Prostate gland (tissue), 2 donors: Measurements from ENCODE around the gene HNRNPM.

Source experiments
- POLR2A ChIP-seq: fragments of 450-650 bp; IDR thresholded peaks from one replicate; pipeline ENCODE4 v1.6.1; 2016; ENCODE audit warnings: antibody characterized with exemption, mild to moderate bottlenecking
- POLR2AphosphoS5 ChIP-seq: sonication (generic); formaldehyde crosslinking; IDR thresholded peaks from one replicate; pipeline ENCODE4 v1.6.1; 2017; ENCODE audit warnings: antibody characterized with exemption
- TF ChIP-seq, protein P1 (sequence below), 4 experiments: fragments of 200-600 bp in 2 of 4; fragments of 450-650 bp in 2 of 4; sonication (generic) in 2 of 4; IDR thresholded peaks; 1 replicate in 3 of 4; 2 replicates in 1 of 4; pipeline ENCODE4 v1.5.1; 2016 to 2019; ENCODE audit warnings: antibody characterized with exemption in 4 of 4, mild to moderate bottlenecking in 2 of 4, moderate library complexity in 2 of 4

DNA sequence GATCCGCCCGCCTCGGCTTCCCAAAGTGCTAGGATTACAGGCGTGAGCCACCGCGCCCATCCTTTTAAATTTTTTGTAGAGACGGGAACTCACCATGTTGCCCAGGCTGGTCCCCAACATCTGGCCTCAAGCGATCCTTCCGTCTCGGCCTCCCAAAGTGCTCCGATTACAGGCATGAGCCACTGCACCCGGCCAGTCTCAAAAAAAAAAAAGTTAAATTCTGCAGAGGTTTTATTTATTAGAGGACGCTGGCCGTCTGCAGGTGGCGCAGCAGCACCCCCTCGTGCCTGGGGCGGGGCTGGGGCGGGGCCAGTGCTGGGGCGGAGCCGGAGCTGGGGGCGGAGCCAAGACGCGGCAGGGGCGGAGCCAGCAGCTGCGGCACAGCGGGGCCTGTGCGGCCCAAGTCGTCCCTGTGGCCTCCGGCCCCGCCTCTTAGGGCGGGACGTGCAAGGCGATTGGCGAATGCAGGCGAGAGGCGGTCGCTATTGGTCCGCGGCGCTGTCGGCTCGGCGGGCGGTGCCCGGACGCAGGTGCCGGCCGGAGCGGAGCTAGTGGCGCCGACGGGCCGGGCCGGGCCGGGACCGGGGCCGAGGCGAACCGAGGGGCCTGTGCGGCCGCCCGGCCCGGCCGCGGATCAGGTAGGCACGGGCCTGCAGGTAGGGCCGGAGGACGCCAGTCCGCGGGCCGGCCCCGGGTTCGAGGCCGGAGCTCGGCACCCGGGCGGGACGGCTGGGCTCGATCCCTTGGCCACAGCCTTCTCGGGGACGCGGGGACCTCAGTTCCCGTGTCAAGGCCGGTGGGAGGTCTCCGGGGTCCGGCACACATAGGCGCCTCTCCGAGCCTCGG lies 31.8 kb upstream of the HNRNPM start, which contains the start of gene MARCHF2:
- TF ChIP-seq, protein P1, sequence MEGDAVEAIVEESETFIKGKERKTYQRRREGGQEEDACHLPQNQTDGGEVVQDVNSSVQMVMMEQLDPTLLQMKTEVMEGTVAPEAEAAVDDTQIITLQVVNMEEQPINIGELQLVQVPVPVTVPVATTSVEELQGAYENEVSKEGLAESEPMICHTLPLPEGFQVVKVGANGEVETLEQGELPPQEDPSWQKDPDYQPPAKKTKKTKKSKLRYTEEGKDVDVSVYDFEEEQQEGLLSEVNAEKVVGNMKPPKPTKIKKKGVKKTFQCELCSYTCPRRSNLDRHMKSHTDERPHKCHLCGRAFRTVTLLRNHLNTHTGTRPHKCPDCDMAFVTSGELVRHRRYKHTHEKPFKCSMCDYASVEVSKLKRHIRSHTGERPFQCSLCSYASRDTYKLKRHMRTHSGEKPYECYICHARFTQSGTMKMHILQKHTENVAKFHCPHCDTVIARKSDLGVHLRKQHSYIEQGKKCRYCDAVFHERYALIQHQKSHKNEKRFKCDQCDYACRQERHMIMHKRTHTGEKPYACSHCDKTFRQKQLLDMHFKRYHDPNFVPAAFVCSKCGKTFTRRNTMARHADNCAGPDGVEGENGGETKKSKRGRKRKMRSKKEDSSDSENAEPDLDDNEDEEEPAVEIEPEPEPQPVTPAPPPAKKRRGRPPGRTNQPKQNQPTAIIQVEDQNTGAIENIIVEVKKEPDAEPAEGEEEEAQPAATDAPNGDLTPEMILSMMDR (IDR thresholded peaks at IDR 0.05), result peak; percentile 65 to 81 (median 76)
- no peak for TF ChIP-seq POLR2A
- TF ChIP-seq POLR2AphosphoS5, result peak; percentile 77
